Measurements from ENCODE around the gene SLC25A4. TPM values are rescaled to one million over a fixed set of nuclear protein-coding genes. Genes with fewer than 3 reads are reported as not detected.
A peak's percentile ranks its signal among the peaks of the same experiment; 100 is the strongest.

SLC25A4 gene
- total RNA-seq, 6 donors from 2014 or later, result 11.5 to 46.1 (median 30.1) TPM

DNA sequence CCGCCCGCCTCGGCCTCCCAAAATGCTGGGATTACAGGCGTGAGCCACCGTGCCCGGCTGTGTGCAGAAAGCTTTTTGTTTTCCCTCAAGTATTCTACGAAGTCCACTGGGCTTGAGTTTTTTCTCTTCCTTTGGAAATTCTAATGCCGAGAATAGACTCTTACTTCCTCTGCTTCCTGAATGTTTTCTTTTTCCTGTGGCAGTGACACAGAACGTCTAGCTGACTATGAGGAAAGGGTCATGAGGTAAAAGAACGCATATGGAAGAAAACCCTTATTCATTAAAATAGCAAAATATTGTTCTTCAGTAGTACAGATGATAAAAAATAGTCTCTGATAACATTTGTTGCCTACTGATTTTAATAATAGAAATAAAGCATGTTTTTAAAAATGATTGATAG is 4.9 kb upstream of the SLC25A4 start:
- 62 to 65% methylated on average over 10 of the region's 10 CpGs for WGBS, 2 donors

GRCh38 chr4:185139736-185140135 is 3.3 kb upstream of the SLC25A4 start:
- DNase-seq (no peak), ATAC-seq (ENCODE audit: low FRiP score in 2 of 2) (no peak)
- Histone ChIP-seq H3K27me3 (no peaks in the 10 kb centered on the region), H3K9me3 (no peaks in the 10 kb centered on the region), H3K4me1 (peaks cover 13 to 20% (median 16%) of the 10 kb centered on the region in 4 donors), H3K27ac (no peak overlapping the region), H3K36me3 (no peaks in the 10 kb centered on the region), H3K4me3 (no peak overlapping the region)
- WGBS, 2 donors, result 82 to 89% methylated on average over 5 to 6 of the region's 6 CpGs
- TF ChIP-seq, protein P1, sequence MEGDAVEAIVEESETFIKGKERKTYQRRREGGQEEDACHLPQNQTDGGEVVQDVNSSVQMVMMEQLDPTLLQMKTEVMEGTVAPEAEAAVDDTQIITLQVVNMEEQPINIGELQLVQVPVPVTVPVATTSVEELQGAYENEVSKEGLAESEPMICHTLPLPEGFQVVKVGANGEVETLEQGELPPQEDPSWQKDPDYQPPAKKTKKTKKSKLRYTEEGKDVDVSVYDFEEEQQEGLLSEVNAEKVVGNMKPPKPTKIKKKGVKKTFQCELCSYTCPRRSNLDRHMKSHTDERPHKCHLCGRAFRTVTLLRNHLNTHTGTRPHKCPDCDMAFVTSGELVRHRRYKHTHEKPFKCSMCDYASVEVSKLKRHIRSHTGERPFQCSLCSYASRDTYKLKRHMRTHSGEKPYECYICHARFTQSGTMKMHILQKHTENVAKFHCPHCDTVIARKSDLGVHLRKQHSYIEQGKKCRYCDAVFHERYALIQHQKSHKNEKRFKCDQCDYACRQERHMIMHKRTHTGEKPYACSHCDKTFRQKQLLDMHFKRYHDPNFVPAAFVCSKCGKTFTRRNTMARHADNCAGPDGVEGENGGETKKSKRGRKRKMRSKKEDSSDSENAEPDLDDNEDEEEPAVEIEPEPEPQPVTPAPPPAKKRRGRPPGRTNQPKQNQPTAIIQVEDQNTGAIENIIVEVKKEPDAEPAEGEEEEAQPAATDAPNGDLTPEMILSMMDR (IDR thresholded peaks at IDR 0.05), result no peak
- TF ChIP-seq EP300 (IDR thresholded peaks at IDR 0.05) (no peak), POLR2AphosphoS5 (IDR thresholded peaks at IDR 0.05) (no peak), POLR2A (IDR thresholded peaks at IDR 0.05) (no peak)

More for the DNA sequence above, 4.9 kb upstream of the SLC25A4 start:
- H3K27me3 ChIP-seq, result no peaks in the 10 kb centered on the region
- H3K27ac ChIP-seq, result no peak overlapping the region
- H3K4me1 ChIP-seq, result peaks cover 5 to 7% (median 7%) of the 10 kb centered on the region in 4 donors
- no peak for TF ChIP-seq POLR2AphosphoS5 (IDR thresholded peaks at IDR 0.05)
- TF ChIP-seq EP300 (IDR thresholded peaks at IDR 0.05), result no peak
- TF ChIP-seq POLR2A (IDR thresholded peaks at IDR 0.05), result no peak
- TF ChIP-seq, protein P1 (IDR thresholded peaks at IDR 0.05), result no peak
- ATAC-seq (ENCODE audit: low FRiP score in 2 of 2), result no peak
- no peaks in the 10 kb centered on the region for H3K36me3 ChIP-seq
- no peaks in the 10 kb centered on the region for H3K9me3 ChIP-seq
- H3K4me3 ChIP-seq, result no peak overlapping the region
- DNase-seq, result no peak

- 91 to 92% methylated on average over 6 of the region's 6 CpGs for WGBS, 2 donors
- no peak for ATAC-seq (ENCODE audit: low FRiP score in 2 of 2)
- peaks cover 20 to 30% (median 23%) of the 10 kb centered on the region in 4 donors for H3K4me1 ChIP-seq
- H3K36me3 ChIP-seq, result peaks cover 0 to 3% (median 0%) of the 10 kb centered on the region in 4 donors
- no peak overlapping the region for H3K27ac ChIP-seq
- no peak overlapping the region for H3K4me3 ChIP-seq
- H3K9me3 ChIP-seq, result no peaks in the 10 kb centered on the region
- no peak for TF ChIP-seq POLR2AphosphoS5 (IDR thresholded peaks at IDR 0.05)
- TF ChIP-seq EP300 (IDR thresholded peaks at IDR 0.05), result no peak
- TF ChIP-seq, protein P1 (IDR thresholded peaks at IDR 0.05), result no peak
- no peak for TF ChIP-seq POLR2A (IDR thresholded peaks at IDR 0.05)
- no peaks in the 10 kb centered on the region for H3K27me3 ChIP-seq
- no peak for DNase-seq
Measured at GRCh38 chr4:185141777-185142176, 1.3 kb upstream of the SLC25A4 start.

GRCh38 chr4:185142564-185142911 is 528 bp upstream of the SLC25A4 start:
- 5 to 11% methylated on average over 10 to 11 of the region's 11 CpGs for WGBS, 2 donors
- Histone ChIP-seq H3K4me1 (peaks cover 20 to 30% (median 23%) of the 10 kb centered on the region in 4 donors), H3K4me3 (peak overlapping the region; percentile 74 to 81 (median 76)), H3K27me3 (no peaks in the 10 kb centered on the region), H3K27ac (peak overlapping the region; percentile 75 to 84 (median 81)), H3K36me3 (peaks cover 0 to 11% (median 0%) of the 10 kb centered on the region in 4 donors), H3K9me3 (no peaks in the 10 kb centered on the region)
- ATAC-seq (ENCODE audit: low FRiP score in 2 of 2), result no peak
- DNase-seq, result no peak
- TF ChIP-seq POLR2AphosphoS5 (IDR thresholded peaks at IDR 0.05) (no peak), EP300 (IDR thresholded peaks at IDR 0.05) (no peak), POLR2A (IDR thresholded peaks at IDR 0.05) (no peak)
- TF ChIP-seq, protein P1 (IDR thresholded peaks at IDR 0.05), result no peak

DNA sequence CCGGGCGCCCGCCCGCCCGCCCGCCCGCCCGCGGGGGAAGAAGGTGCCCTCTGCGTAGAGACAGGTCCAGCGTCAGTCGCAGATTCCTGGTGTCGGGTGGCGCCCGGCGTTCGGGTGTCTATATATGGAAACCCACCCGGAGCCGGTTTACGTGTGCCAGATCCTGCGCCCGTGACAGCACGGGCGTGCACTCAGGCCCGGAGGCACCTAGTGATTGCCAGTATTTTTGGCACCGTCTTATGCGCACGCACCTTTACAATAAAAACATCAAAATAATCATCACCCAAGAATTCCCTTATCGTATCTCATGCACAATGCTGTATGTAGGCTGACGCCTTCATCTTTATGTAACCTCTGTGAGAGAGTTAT is 519 bp downstream of the SLC25A4 start:
- peak in 1 of 2 donors; percentile 68 for DNase-seq
- TF ChIP-seq, protein P1 (IDR thresholded peaks at IDR 0.05), result no peak
- TF ChIP-seq POLR2A (IDR thresholded peaks at IDR 0.05) (no peak), POLR2AphosphoS5 (IDR thresholded peaks at IDR 0.05) (no peak), EP300 (IDR thresholded peaks at IDR 0.05) (no peak)
- WGBS, 2 donors, result 3 to 5% methylated on average over 11 to 13 of the region's 30 CpGs
- Histone ChIP-seq H3K27ac (peak overlapping the region; percentile 10 to 84 (median 81)), H3K36me3 (peaks cover 0 to 11% (median 0%) of the 10 kb centered on the region in 4 donors), H3K9me3 (no peaks in the 10 kb centered on the region), H3K4me1 (peaks cover 20 to 30% (median 23%) of the 10 kb centered on the region in 4 donors), H3K27me3 (no peaks in the 10 kb centered on the region), H3K4me3 (peak overlapping the region; percentile 74 to 81 (median 76))
- no peak for ATAC-seq (ENCODE audit: low FRiP score in 2 of 2)
